IPS-18c (cell line): ENCODE data around the gene ENDOV.

ENCODE experiments used
- H3K4me3 ChIP-seq: 2 replicates; pipeline ENCODE4 v1.7.0; 2013; ENCODE audit warnings: low read depth, mild to moderate bottlenecking, low read length, moderate library complexity; ENCODE audit not compliant: insufficient read depth
- H3K9me3 ChIP-seq: one replicate; pipeline ENCODE4 v1.6.1; 2013; ENCODE audit warnings: mild to moderate bottlenecking, low read length, moderate library complexity; ENCODE audit not compliant: control insufficient read depth, insufficient read depth

ENDOV gene

GRCh38 chr17:80424261-80424660 is 9.3 kb downstream of the ENDOV start:
- no peak overlapping the region for H3K4me3 ChIP-seq
- no peaks in the 10 kb centered on the region for H3K9me3 ChIP-seq

GRCh38 chr17:80424878-80425765 is 10.2 kb downstream of the ENDOV start:
- Histone ChIP-seq H3K4me3 (no peak overlapping the region), H3K9me3 (no peaks in the 10 kb centered on the region)

GRCh38 chr17:80425835-80426426 is 11.0 kb downstream of the ENDOV start:
- H3K4me3 ChIP-seq, result no peak overlapping the region
- no peaks in the 10 kb centered on the region for H3K9me3 ChIP-seq

- no peak overlapping the region for H3K4me3 ChIP-seq
- no peaks in the 10 kb centered on the region for H3K9me3 ChIP-seq
Measured at GRCh38 chr17:80426671-80427326, 11.8 kb downstream of the ENDOV start.

- Histone ChIP-seq H3K4me3 (no peak overlapping the region), H3K9me3 (no peaks in the 10 kb centered on the region)
Measured at GRCh38 chr17:80427366-80428282, 12.7 kb downstream of the ENDOV start.

GRCh38 chr17:80428363-80428762 is 13.4 kb downstream of the ENDOV start:
- Histone ChIP-seq H3K9me3 (no peaks in the 10 kb centered on the region), H3K4me3 (no peak overlapping the region)

GRCh38 chr17:80428796-80429195 is 13.8 kb downstream of the ENDOV start:
- H3K9me3 ChIP-seq, result no peaks in the 10 kb centered on the region
- no peak overlapping the region for H3K4me3 ChIP-seq

GRCh38 chr17:80429356-80430275 is 14.6 kb downstream of the ENDOV start:
- Histone ChIP-seq H3K4me3 (no peak overlapping the region), H3K9me3 (no peaks in the 10 kb centered on the region)

GRCh38 chr17:80430446-80431245 is 15.7 kb downstream of the ENDOV start:
- Histone ChIP-seq H3K9me3 (no peaks in the 10 kb centered on the region), H3K4me3 (no peak overlapping the region)

GRCh38 chr17:80431246-80432195 is 16.6 kb downstream of the ENDOV start:
- Histone ChIP-seq H3K4me3 (no peak overlapping the region), H3K9me3 (no peaks in the 10 kb centered on the region)

GRCh38 chr17:80432350-80432955 is 17.5 kb downstream of the ENDOV start:
- H3K4me3 ChIP-seq, result no peak overlapping the region
- H3K9me3 ChIP-seq, result no peaks in the 10 kb centered on the region

- no peak overlapping the region for H3K4me3 ChIP-seq
- H3K9me3 ChIP-seq, result no peaks in the 10 kb centered on the region
Measured at GRCh38 chr17:80432961-80433550, 18.1 kb downstream of the ENDOV start.

GRCh38 chr17:80433916-80434666 is 19.1 kb downstream of the ENDOV start:
- Histone ChIP-seq H3K9me3 (no peaks in the 10 kb centered on the region), H3K4me3 (no peak overlapping the region)
